Heart right ventricle (tissue), 16 donors: ENCODE data around the gene SFXN5. TPM values are rescaled to one million over a fixed set of nuclear protein-coding genes. Genes with fewer than 3 reads are reported as not detected.
"Not testable (repeated sequence)": the region's sequence is repeated elsewhere in the genome, so short reads cannot be mapped to it uniquely, and the experiment has no call there.

Source experiments
- ATAC-seq, 8 donors: fragments of 200-7000 bp; cut with Tn5 transposase; one replicate each; pipeline ENCODE4 v1.9.1; 2020; ENCODE audit warnings: mild to moderate bottlenecking in 8 of 8, moderate library complexity in 8 of 8, moderate number of reproducible peaks in 1 of 8
- DNase-seq, 2 donors: peaks; one replicate each; pipeline ENCODE4 v3.0.0-alpha.2; 2020
- H3K27ac ChIP-seq, 10 donors: fragments of 200-600 bp; sonication (generic) in 2 of 10; one replicate each; pipeline versions ENCODE4 v1.5.0 to v1.8.0; 2020 to 2022; ENCODE audit warnings: mild to moderate bottlenecking in 3 of 10
- H3K27me3 ChIP-seq, 7 donors: fragments of 200-600 bp; one replicate each; pipeline ENCODE4 v1.8.0; 2021 to 2022; ENCODE audit warnings: mild to moderate bottlenecking in 2 of 7
- H3K36me3 ChIP-seq, 9 donors: fragments of 200-600 bp; sonication (generic) in 1 of 9; one replicate each; pipeline versions ENCODE4 v1.5.0 to v1.8.0; 2020 to 2022; ENCODE audit warnings: mild to moderate bottlenecking in 2 of 9
- H3K4me1 ChIP-seq, 9 donors: fragments of 200-600 bp; sonication (generic) in 1 of 9; one replicate each; pipeline versions ENCODE4 v1.5.0 to v1.8.0; 2020 to 2022; ENCODE audit warnings: mild to moderate bottlenecking in 4 of 9
- H3K4me3 ChIP-seq, 10 donors: fragments of 200-600 bp; sonication (generic) in 2 of 10; one replicate each; pipeline versions ENCODE4 v1.5.0 to v1.8.0; 2020 to 2022; ENCODE audit warnings: mild to moderate bottlenecking in 7 of 10, moderate library complexity in 2 of 10
- H3K9me3 ChIP-seq, 11 donors: fragments of 200-600 bp in 10 of 11; sonication (generic) in 2 of 11; one replicate each; pipeline versions ENCODE4 v1.5.0 to v1.8.0; 2013 to 2022; ENCODE audit warnings: mild to moderate bottlenecking in 2 of 11, control low read depth in 1 of 11, moderate library complexity in 1 of 11
- WGBS, 2 donors: extraction: QIAGEN DNeasy Blood & Tissue Kit; methylation state at CpG; one replicate each; pipeline ENCODE4 v1.1.7; 2013; ENCODE audit warnings: inconsistent platforms in 1 of 2; 5-methylcytosine and 5-hydroxymethylcytosine counted together
- intact Hi-C, 10 donors: fragments of 100-400 bp; cut with DNase I; formaldehyde crosslinking; loops; one replicate each; pipeline versions ENCODE4 v1.11.1 to v1.14.2; 2022
- polyA plus RNA-seq, 2 donors: library from polyadenylated mRNA; stranded (reverse); fragments of 200-250 nt; gene quantifications; one replicate each; pipeline ENCODE4 v1.2.3, GENCODE V29; 2013
- total RNA-seq, 10 donors: library from RNA; stranded (reverse); fragmentation: NEBNext Ultra II Directional in 3 of 10; extraction: Animal tissue kit (Norgen Biotek cat#: 25700) in 3 of 10; gene quantifications; one replicate each; pipeline versions ENCODE4 v1.2.1 to v1.2.4, GENCODE V29; 2021 to 2023
- TF ChIP-seq, protein P1 (sequence below), 9 donors: fragments of 200-600 bp; sonication (generic) in 2 of 9; IDR thresholded peaks; one replicate each; pipeline versions ENCODE4 v1.5.0 to v1.8.0; 2021 to 2022; ENCODE audit warnings: antibody characterized with exemption in 9 of 9, mild to moderate bottlenecking in 5 of 9, moderate library complexity in 1 of 9
- donor health status: Arrhythmogenic right ventricular cardiomyopathy.
- donor health status: ischemic (EF 13 %, LVEDD 7.1; RV severe dilation, severe dysfunction).
- donor health status: healthy with polysubstance abuse.
- donor health status: DM: no; HTN: yes; CAD: no.
- donor health status: DM: no; HTN: no; CAD: no.
- donor health status: ischemic (EF 25% LVEDD 6.9; RV normal size, moderate dysfunction).
- donor health status: ischemic (EF 25% LVEDD 5.7; RV mildly dilated, moderate dysfunction).
- donor health status: healthy.
- donor health status: DM: yes; HTN: yes; CAD: no.
- donor health status: Ischemic cardiomyopathy.
- donor health status: ischemic (EF 35%, LVEDD 5.7; RV mildly dilated, moderate dysfunction).
- donor health status: nonischemic (EF 11% LVEDD 7.7; RV severe dilation, severe dysfunction).
- donor health status: DM: yes; HTN: yes; CAD: no.
- donor health status: PGD.
- donor health status: ischemic (EF 29% LVEDD 5.4; RV normal size, mild dysfunction).
- donor health status: nonischemic (EF 23%, LVEDD 6.1; RV moderate dilation, normal function).

The SFXN5 gene
- total and polyA plus RNA-seq, 12 donors: 4.4 to 11.8 (median 9.7) TPM

DNA sequence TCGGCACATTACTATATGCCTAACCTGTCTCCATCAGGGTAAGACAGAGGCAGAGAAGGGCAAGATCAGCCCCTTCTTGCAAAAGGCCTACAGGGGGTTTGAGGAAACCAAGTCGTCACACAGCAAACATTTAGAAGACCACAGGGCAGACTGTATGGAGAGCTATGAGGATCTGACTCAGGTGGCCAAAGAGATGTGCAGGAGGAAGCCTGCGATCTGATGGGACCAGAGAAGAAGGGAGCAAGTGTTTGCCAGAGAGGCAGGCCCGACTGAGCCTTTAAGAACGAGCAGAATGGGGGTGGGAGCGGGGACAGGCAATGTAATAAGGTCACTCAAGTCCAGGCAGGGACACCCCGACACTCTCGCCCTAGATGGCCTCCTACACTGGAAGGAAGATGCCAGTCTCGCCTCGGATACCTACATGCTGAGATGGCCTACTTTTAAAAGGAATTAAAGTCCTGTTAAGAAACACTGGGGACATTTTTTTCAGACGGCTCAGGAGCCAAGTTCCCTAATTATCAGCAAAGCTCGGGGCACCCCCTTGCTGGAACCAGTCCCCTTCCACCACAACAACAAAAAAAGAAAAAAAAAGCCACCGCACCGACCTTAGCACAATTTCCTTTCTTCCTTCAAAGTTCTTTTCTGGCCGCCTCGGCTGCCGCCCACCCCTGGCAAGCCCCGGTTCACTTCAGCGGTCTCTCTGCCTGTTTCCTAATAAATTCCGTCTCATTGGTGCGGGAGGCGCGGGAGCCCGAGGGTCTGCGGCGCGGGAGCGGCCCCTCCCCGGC, 1.5 kb downstream of the SFXN5 start:
- no peaks in the 10 kb centered on the region for H3K9me3 ChIP-seq
- WGBS, 2 donors: 11% methylated on average over 29 of the region's 29 CpGs
- ATAC-seq (no peak), DNase-seq (no peak)
- peaks cover 8 to 32% (median 25%) of the 10 kb centered on the region in 9 donors for H3K4me1 ChIP-seq
- peak overlapping the region; percentile 69 to 98 (median 94) for H3K4me3 ChIP-seq
- no peaks in the 10 kb centered on the region for H3K27me3 ChIP-seq
- TF ChIP-seq, protein P1, sequence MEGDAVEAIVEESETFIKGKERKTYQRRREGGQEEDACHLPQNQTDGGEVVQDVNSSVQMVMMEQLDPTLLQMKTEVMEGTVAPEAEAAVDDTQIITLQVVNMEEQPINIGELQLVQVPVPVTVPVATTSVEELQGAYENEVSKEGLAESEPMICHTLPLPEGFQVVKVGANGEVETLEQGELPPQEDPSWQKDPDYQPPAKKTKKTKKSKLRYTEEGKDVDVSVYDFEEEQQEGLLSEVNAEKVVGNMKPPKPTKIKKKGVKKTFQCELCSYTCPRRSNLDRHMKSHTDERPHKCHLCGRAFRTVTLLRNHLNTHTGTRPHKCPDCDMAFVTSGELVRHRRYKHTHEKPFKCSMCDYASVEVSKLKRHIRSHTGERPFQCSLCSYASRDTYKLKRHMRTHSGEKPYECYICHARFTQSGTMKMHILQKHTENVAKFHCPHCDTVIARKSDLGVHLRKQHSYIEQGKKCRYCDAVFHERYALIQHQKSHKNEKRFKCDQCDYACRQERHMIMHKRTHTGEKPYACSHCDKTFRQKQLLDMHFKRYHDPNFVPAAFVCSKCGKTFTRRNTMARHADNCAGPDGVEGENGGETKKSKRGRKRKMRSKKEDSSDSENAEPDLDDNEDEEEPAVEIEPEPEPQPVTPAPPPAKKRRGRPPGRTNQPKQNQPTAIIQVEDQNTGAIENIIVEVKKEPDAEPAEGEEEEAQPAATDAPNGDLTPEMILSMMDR (IDR thresholded peaks at IDR 0.05): no peak
- peak overlapping the region; percentile 79 to 99 (median 93) for H3K27ac ChIP-seq
- H3K36me3 ChIP-seq: peaks cover 0 to 17% (median 0%) of the 10 kb centered on the region in 9 donors
- intact Hi-C loops: loop anchor here in 7 of 10 donors (2.0 to 10.0 kb wide), 5 partner anchors 42 to 175 kb away; partner anchors contain the start of gene RAB11FIP5 (in 1 of the 7)

DNA sequence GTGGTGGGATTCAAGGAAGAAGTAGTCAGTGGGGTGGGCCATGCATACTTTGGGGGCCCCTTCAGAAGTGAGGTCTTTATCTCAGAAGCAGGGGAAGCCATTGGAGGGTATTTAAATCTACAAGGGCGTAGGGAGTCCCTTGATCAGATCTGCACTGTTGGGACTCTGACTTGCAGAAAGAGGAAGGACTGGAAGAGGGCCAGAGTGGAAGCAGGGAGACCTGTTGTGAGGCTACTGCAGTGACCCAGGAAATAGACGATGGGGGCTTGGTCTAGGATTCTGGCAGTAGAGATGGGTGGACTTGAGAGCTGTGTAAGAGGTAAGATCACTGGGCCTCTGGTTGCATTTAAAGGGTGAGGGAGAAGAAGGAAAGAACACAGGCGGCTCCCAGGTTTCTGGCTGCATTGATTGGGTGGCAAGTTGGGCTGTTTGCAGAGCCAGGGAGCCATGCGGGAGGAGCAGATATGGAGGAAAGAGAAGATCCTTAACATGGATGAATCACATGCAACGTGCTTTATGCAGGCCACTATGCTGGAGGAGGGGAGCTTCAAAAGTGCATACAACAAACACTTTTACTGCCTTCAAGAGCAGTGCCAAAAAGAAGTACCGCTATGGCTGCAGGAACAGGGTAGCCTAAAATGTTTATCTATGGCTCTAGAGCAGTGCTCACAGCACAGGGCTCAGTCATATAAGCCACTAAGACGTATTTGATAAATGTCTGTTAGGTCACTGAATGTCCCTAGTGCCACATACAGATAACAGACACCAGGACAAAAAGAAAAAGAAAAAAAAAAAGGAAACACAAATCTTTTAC, 2.3 kb downstream of the SFXN5 start:
- no peaks in the 10 kb centered on the region for H3K27me3 ChIP-seq
- peak overlapping the region in 4 of 10 donors; percentile 91 to 95 (median 92) for H3K27ac ChIP-seq
- H3K36me3 ChIP-seq: peaks cover 0 to 9% (median 0%) of the 10 kb centered on the region in 9 donors
- ATAC-seq (no peak), DNase-seq (no peak)
- WGBS, 2 donors: 63% methylated on average over 7 of the region's 7 CpGs
- TF ChIP-seq, protein P1 (IDR thresholded peaks at IDR 0.05): no peak
- intact Hi-C loops: loop anchor here in 1 of 10 donors (10.0 kb wide), 1 partner anchor 174 kb away; no protein-coding TSS in a partner anchor
- H3K9me3 ChIP-seq: no peaks in the 10 kb centered on the region
- H3K4me1 ChIP-seq: peaks cover 7 to 38% (median 25%) of the 10 kb centered on the region in 9 donors
- H3K4me3 ChIP-seq: peak overlapping the region in 9 of 10 donors; percentile 69 to 98 (median 94)

DNA sequence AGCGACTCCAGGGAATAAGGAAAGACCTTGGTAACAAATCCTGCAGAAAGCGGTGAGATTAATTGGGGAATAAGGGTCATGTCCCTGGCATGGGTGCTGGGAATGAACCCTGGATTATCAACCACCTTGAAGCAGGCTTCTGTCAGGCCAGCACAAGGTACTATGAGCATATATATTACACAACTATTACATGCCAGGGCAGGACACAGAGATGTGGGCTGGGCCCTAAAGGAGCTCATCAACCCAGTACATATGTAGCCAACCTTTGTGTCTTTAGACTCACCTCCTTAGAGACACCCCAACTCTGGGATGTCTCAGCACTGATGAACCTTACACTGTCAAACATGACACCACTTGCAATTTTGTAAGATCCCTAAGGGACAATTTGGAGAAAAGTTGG, 3.4 kb downstream of the SFXN5 start:
- peaks cover 0 to 4% (median 0%) of the 10 kb centered on the region in 9 donors for H3K36me3 ChIP-seq
- intact Hi-C loops: loop anchor here in 1 of 10 donors (10.0 kb wide), 1 partner anchor 173 kb away; no protein-coding TSS in a partner anchor
- DNase-seq (no peak), ATAC-seq (no peak)
- H3K9me3 ChIP-seq: no peaks in the 10 kb centered on the region
- H3K27ac ChIP-seq: no peak overlapping the region
- TF ChIP-seq, protein P1 (IDR thresholded peaks at IDR 0.05): no peak
- no peaks in the 10 kb centered on the region for H3K27me3 ChIP-seq
- H3K4me3 ChIP-seq: no peak overlapping the region
- 94 to 95% methylated on average over 2 of the region's 2 CpGs for WGBS, 2 donors
- H3K4me1 ChIP-seq: peaks cover 7 to 48% (median 30%) of the 10 kb centered on the region in 9 donors

DNA sequence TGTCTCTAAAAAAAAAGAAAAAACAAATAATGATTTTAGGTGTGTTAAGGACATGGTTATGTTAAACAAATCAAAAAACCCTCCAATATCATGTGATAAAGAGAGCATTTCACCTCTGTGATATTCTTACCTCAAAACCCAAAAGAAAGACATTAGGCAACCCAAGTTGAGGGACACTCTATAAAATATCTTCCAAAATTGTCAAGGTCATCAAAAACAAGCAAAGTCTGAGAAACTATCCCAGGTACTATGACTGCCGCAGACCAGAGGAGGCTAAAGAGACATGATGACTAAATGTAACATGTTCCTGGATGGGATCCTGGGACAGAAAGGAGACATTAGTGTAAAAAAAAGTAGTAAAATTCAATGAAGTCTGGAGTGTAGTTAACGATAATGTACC, 4.5 kb downstream of the SFXN5 start:
- DNase-seq (no peak), ATAC-seq (no peak)
- no peak overlapping the region for H3K27ac ChIP-seq
- 88 to 91% methylated on average over 2 of the region's 2 CpGs for WGBS, 2 donors
- H3K9me3 ChIP-seq: no peaks in the 10 kb centered on the region
- TF ChIP-seq, protein P1 (IDR thresholded peaks at IDR 0.05): no peak
- H3K4me1 ChIP-seq: peaks cover 7 to 48% (median 26%) of the 10 kb centered on the region in 9 donors
- no peaks in the 10 kb centered on the region for H3K27me3 ChIP-seq
- intact Hi-C loops: loop anchor here in 1 of 10 donors (10.0 kb wide), 1 partner anchor 172 kb away; no protein-coding TSS in a partner anchor
- peaks cover 0 to 4% (median 0%) of the 10 kb centered on the region in 9 donors for H3K36me3 ChIP-seq
- H3K4me3 ChIP-seq: no peak overlapping the region

DNA sequence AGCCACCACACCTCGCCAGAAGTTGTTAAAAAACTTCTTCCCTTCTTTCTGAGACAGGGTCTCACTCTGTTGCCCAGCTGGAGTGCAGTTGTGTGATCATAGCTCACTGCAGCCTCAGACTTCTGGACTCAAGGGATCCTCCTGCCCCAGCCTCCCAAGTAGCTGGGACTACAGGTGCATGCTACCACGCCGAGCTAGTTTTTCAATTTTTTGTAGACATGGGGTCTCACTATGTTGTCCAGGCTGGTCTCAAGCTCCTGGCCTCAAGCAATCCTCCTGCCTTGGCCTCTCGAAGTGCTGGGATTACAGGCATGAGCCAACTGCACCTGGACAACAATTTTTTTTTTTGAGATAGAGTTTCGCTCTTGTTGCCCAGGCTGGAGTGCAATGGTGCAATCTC, 6.4 kb downstream of the SFXN5 start:
- H3K4me1 ChIP-seq: peaks cover 7 to 41% (median 25%) of the 10 kb centered on the region in 9 donors
- H3K9me3 ChIP-seq, H3K36me3 ChIP-seq, H3K27me3 ChIP-seq, DNase-seq, H3K4me3 ChIP-seq, ATAC-seq: not testable (repeated sequence)
- H3K27ac ChIP-seq: peak overlapping the region in 2 of 10 donors; percentile 72 to 81
- WGBS, 2 donors: 97 to 99% methylated on average over 5 of the region's 5 CpGs
- intact Hi-C loops: loop anchor here in 1 of 10 donors (10.0 kb wide), 1 partner anchor 170 kb away; no protein-coding TSS in a partner anchor
